CD14-positive monocyte (primary cell): ENCODE data around the gene ASPN. TPM values are rescaled to one million over a fixed set of nuclear protein-coding genes. Genes with fewer than 3 reads are reported as not detected.

Experiments
- DNase-seq, 3 donors: peaks; one replicate each; pipeline ENCODE4 v3.0.0-alpha.2; 2011 to 2022
- H2AFZ ChIP-seq: 2 replicates; pipeline ENCODE4 v1.6.0; 2012; ENCODE audit warnings: mild to moderate bottlenecking, low read depth, low read length, inconsistent platforms; ENCODE audit not compliant: insufficient read depth, poor library complexity, severe bottlenecking
- H3K27ac ChIP-seq, 2 donors: 1 replicate in 1 of 2; 2 replicates in 1 of 2; pipeline ENCODE4 v1.5.1; 2012 to 2013; ENCODE audit warnings: low read length in 2 of 2, control low read depth in 1 of 2, inconsistent platforms in 1 of 2, low read depth in 1 of 2, mild to moderate bottlenecking in 1 of 2
- H3K27me3 ChIP-seq, 2 donors: one replicate each; pipeline versions ENCODE4 v1.6.0 to v1.6.1; 2011 to 2013; ENCODE audit warnings: low read length in 2 of 2; ENCODE audit not compliant: control insufficient read depth in 2 of 2, insufficient read depth in 2 of 2
- H3K36me3 ChIP-seq, 2 donors: replicated peaks in 1 of 2; 1 replicate in 1 of 2; 2 replicates in 1 of 2; pipeline versions ENCODE4 v1.5.1 to v1.6.1; 2012 to 2013; ENCODE audit warnings: low read length in 2 of 2, control low read depth in 1 of 2, inconsistent platforms in 1 of 2, mild to moderate bottlenecking in 1 of 2; ENCODE audit not compliant: insufficient read depth in 2 of 2, control insufficient read depth in 1 of 2
- H3K4me1 ChIP-seq, 2 donors: 1 replicate in 1 of 2; 2 replicates in 1 of 2; pipeline versions ENCODE4 v1.5.1 to v1.6.1; 2012 to 2013; ENCODE audit warnings: low read length in 2 of 2, control low read depth in 1 of 2, inconsistent platforms in 1 of 2, mild to moderate bottlenecking in 1 of 2, moderate library complexity in 1 of 2; ENCODE audit not compliant: insufficient read depth in 2 of 2, control insufficient read depth in 1 of 2
- H3K4me2 ChIP-seq: replicated peaks from 2 replicates; pipeline ENCODE3; 2012; ENCODE audit warnings: low read length, moderate library complexity, mild to moderate bottlenecking; ENCODE audit not compliant: poor library complexity, severe bottlenecking; ENCODE audit errors: extremely low read depth
- H3K4me3 ChIP-seq, 3 experiments: fragments of 200-600 bp in 1 of 3; sonication (generic) in 1 of 3; replicated peaks in 1 of 3; 1 replicate in 2 of 3; 2 replicates in 1 of 3; pipeline ENCODE4 v1.5.1; 2011 to 2013; ENCODE audit warnings: low read length in 3 of 3, mild to moderate bottlenecking in 3 of 3, control low read depth in 2 of 3, low read depth in 2 of 3, inconsistent platforms in 1 of 3, moderate library complexity in 1 of 3
- H3K79me2 ChIP-seq: 2 replicates; pipeline ENCODE4 v1.6.0; 2012; ENCODE audit warnings: mild to moderate bottlenecking, control low read depth, inconsistent platforms, low read length, moderate library complexity; ENCODE audit not compliant: insufficient read depth
- H3K9ac ChIP-seq: 2 replicates; pipeline ENCODE4 v1.6.0; 2017; ENCODE audit warnings: low read length, mild to moderate bottlenecking; ENCODE audit not compliant: insufficient read depth, poor library complexity, severe bottlenecking
- H3K9me3 ChIP-seq, 2 donors: replicated peaks in 1 of 2; 1 replicate in 1 of 2; 2 replicates in 1 of 2; pipeline versions ENCODE4 v1.5.1 to v1.6.1; 2012 to 2013; ENCODE audit warnings: low read length in 2 of 2, control low read depth in 1 of 2; ENCODE audit not compliant: control insufficient read depth in 1 of 2, insufficient read depth in 1 of 2
- H4K20me1 ChIP-seq: 2 replicates; pipeline ENCODE4 v1.6.0; 2012; ENCODE audit warnings: mild to moderate bottlenecking, low read length, control low read depth, moderate library complexity; ENCODE audit not compliant: insufficient read depth
- H3K27ac Mint-ChIP-seq, 7 donors: one replicate each; pipeline ENCODE4 v1.8.0; 2020; ENCODE audit warnings: mild to moderate bottlenecking in 7 of 7, mixed read lengths in 7 of 7, moderate library complexity in 6 of 7, inconsistent platforms in 2 of 7
- H3K27me3 Mint-ChIP-seq, 3 donors: one replicate each; pipeline ENCODE4 v1.8.0; 2021 to 2022; ENCODE audit warnings: low read depth in 3 of 3, mild to moderate bottlenecking in 3 of 3, mixed read lengths in 3 of 3, moderate library complexity in 3 of 3, inconsistent platforms in 1 of 3
- H3K36me3 Mint-ChIP-seq, 2 donors: one replicate each; pipeline ENCODE4 v1.8.0; 2020; ENCODE audit warnings: mixed read lengths in 2 of 2, inconsistent platforms in 1 of 2, mild to moderate bottlenecking in 1 of 2
- H3K4me1 Mint-ChIP-seq: one replicate; pipeline ENCODE4 v1.8.0; 2020; ENCODE audit warnings: mild to moderate bottlenecking, mixed read lengths
- H3K4me3 Mint-ChIP-seq, 2 donors: one replicate each; pipeline ENCODE4 v1.8.0; 2020; ENCODE audit warnings: mild to moderate bottlenecking in 2 of 2, mixed read lengths in 2 of 2, moderate library complexity in 1 of 2
- H3K9me3 Mint-ChIP-seq, 7 donors: one replicate each; pipeline ENCODE4 v1.8.0; 2020 to 2022; ENCODE audit warnings: mixed read lengths in 7 of 7, mild to moderate bottlenecking in 6 of 7, moderate library complexity in 6 of 7, inconsistent platforms in 2 of 7
- CTCF ChIP-seq: fragments of 200-600 bp; IDR thresholded peaks from one replicate; pipeline ENCODE4 v1.8.0; 2022; ENCODE audit warnings: antibody characterized with exemption, mild to moderate bottlenecking
- WGBS: methylation state at CpG from one replicate; pipeline ENCODE4 v1.1.5; 2013; ENCODE audit warnings: missing lambda C conversion rate; ENCODE audit not compliant: insufficient coverage; 5-methylcytosine and 5-hydroxymethylcytosine counted together
- intact Hi-C, 2 donors: fragments of 100-400 bp; cut with micrococcal nuclease; formaldehyde crosslinking; loops; one replicate each; pipeline versions ENCODE4 v1.15.0 to v1.15.1; 2023
- polyA plus RNA-seq, 3 donors: library from polyadenylated mRNA; depleted of rRNA in 1 of 3; unstranded in 2 of 3; stranded (reverse) in 1 of 3; fragments of 300-500 nt in 2 of 3; fragments of >200 nt in 1 of 3; fragmentation: Illumina TruSeq in 2 of 3; gene quantifications; 1 replicate in 2 of 3; 2 replicates in 1 of 3; pipeline ENCODE4 v1.2.3, GENCODE V29; 2012 to 2021

Gene ASPN
- polyA plus RNA-seq, 3 donors: not detected

GRCh38 chr9:92525306-92525705 is 43.0 kb upstream of the ASPN start:
- Histone ChIP-seq H3K79me2 (no peaks in the 10 kb centered on the region), H3K27ac (no peak overlapping the region), H2AFZ (no peak overlapping the region), H3K36me3 (no peaks in the 10 kb centered on the region), H3K27me3 (no peaks in the 10 kb centered on the region), H3K9ac (no peak overlapping the region), H4K20me1 (no peaks in the 10 kb centered on the region), H3K9me3 (no peaks in the 10 kb centered on the region), H3K4me1 (no peaks in the 10 kb centered on the region), H3K4me2 (no peak overlapping the region), H3K4me3 (no peak overlapping the region)
- Mint-ChIP-seq H3K36me3 (peaks cover 4 to 5% of the 10 kb centered on the region in 2 donors), H3K27ac (no peak overlapping the region), H3K4me3 (no peak overlapping the region), H3K4me1 (no peaks in the 10 kb centered on the region), H3K27me3 (peaks cover 0 to 1% (median 0%) of the 10 kb centered on the region in 3 donors), H3K9me3 (no peaks in the 10 kb centered on the region)
- WGBS: no CpG with 5 or more reads among the region's 5 CpGs
- no peak for TF ChIP-seq CTCF
- no peak for DNase-seq
- intact Hi-C loops: no loop called here

- Histone ChIP-seq H3K4me1 (no peaks in the 10 kb centered on the region), H3K36me3 (no peaks in the 10 kb centered on the region), H3K4me3 (no peak overlapping the region), H3K9ac (no peak overlapping the region), H3K4me2 (no peak overlapping the region), H3K27ac (no peak overlapping the region), H3K79me2 (no peaks in the 10 kb centered on the region), H3K9me3 (no peaks in the 10 kb centered on the region), H2AFZ (no peak overlapping the region), H4K20me1 (no peaks in the 10 kb centered on the region), H3K27me3 (no peaks in the 10 kb centered on the region)
- intact Hi-C loops: no loop called here
- no peak for DNase-seq
- no peaks in the 10 kb centered on the region for H3K9me3 Mint-ChIP-seq
- H3K4me1 Mint-ChIP-seq: no peaks in the 10 kb centered on the region
- TF ChIP-seq CTCF: no peak
- no peak overlapping the region for H3K27ac Mint-ChIP-seq
- H3K36me3 Mint-ChIP-seq: peaks cover 4 to 5% of the 10 kb centered on the region in 2 donors
- H3K4me3 Mint-ChIP-seq: no peak overlapping the region
- WGBS: no CpG with 5 or more reads among the region's 1 CpG
- peaks cover 0 to 3% (median 0%) of the 10 kb centered on the region in 3 donors for H3K27me3 Mint-ChIP-seq
Observed at GRCh38 chr9:92524881-92525280, 42.6 kb upstream of the ASPN start.
